K562 (cell line): ENCODE results near the gene PHPT1. TPM values are rescaled to one million over a fixed set of nuclear protein-coding genes. Genes with fewer than 3 reads are reported as not detected.
"Not testable (repeated sequence)": the region's sequence is repeated elsewhere in the genome, so short reads cannot be mapped to it uniquely, and the experiment has no call there.

Source experiments
- ATAC-seq: fragments of 200-7000 bp; cut with Tn5 transposase; 3 replicates; pipeline ENCODE4 v1.9.1; 2020; ENCODE audit warnings: moderate library complexity
- BruUV-seq: library from RNA; stranded (reverse); fragments of 400-500 nt; replicated peaks from 2 replicates; lab custom pipeline; 2021; lab: Mats Ljungman, UMichigan
- CTCF ChIA-PET: fragments of 300-600 bp; formaldehyde crosslinking; extraction: SDS; loops from one replicate; lab custom pipeline; 2021; ENCODE audit warnings: low intra/inter-chr PET ratio; lab: Yijun Ruan, JAX
- POLR2A ChIA-PET: fragments of 300-600, 350-650 bp; sonication (Branson Sonifier 250); formaldehyde crosslinking; extraction: SDS; loops from one replicate; lab custom pipeline; 2021; ENCODE audit warnings: antibody characterized with exemption, inconsistent platforms; lab: Yijun Ruan, JAX
- DNase-seq, 4 experiments: peaks; one replicate each; pipeline versions ENCODE4 v3.0.0 to v3.0.0-alpha.2; 2011 to 2018; ENCODE audit warnings: low spot score in 3 of 4, mixed read lengths in 3 of 4; ENCODE audit errors: extremely low read depth in 1 of 4
- FAIRE-seq: peaks from 2 replicates; lab custom pipeline; 2011; peaks lifted over from hg19 to GRCh38; lab: Jason Lieb, UNC
- H2AFZ ChIP-seq: 2 replicates; pipeline ENCODE4 v1.6.0; 2011; ENCODE audit warnings: low read depth, low read length, control low read depth, inconsistent platforms
- H3K27ac ChIP-seq: fragments of 200-600 bp; 3 replicates; pipeline ENCODE4 v1.8.0; 2011; ENCODE audit warnings: low read depth, mild to moderate bottlenecking, control low read depth, inconsistent platforms, low read length, moderate library complexity, mixed read lengths; ENCODE audit errors: extremely low read depth
- H3K27me3 ChIP-seq, 2 experiments: fragments of 300-600 bp in 1 of 2; 2 replicates in 1 of 2; 3 replicates in 1 of 2; pipeline versions ENCODE4 v1.6.0 to v1.8.0; 2011; ENCODE audit warnings: inconsistent platforms in 2 of 2, low read length in 2 of 2, mild to moderate bottlenecking in 1 of 2, mixed read lengths in 1 of 2, moderate library complexity in 1 of 2; ENCODE audit not compliant: control insufficient read depth in 2 of 2, insufficient read depth in 2 of 2
- H3K36me3 ChIP-seq: fragments of 300-600 bp; 3 replicates; pipeline ENCODE4 v1.8.0; 2011; ENCODE audit warnings: mild to moderate bottlenecking, low read length, inconsistent platforms; ENCODE audit not compliant: control insufficient read depth, insufficient read depth
- H3K4me1 ChIP-seq, 2 experiments: fragments of 200-600 bp in 1 of 2; replicated peaks in 1 of 2; 2 replicates in 1 of 2; 3 replicates in 1 of 2; pipeline versions ENCODE4 v1.5.1 to v1.8.0; 2011; ENCODE audit warnings: inconsistent platforms in 2 of 2, low read length in 2 of 2, mild to moderate bottlenecking in 1 of 2, mixed read lengths in 1 of 2, moderate library complexity in 1 of 2; ENCODE audit not compliant: control insufficient read depth in 2 of 2, insufficient read depth in 2 of 2
- H3K4me2 ChIP-seq: 2 replicates; pipeline ENCODE4 v1.6.1; 2011; ENCODE audit warnings: low read length, control low read depth, inconsistent platforms, mixed read lengths; ENCODE audit not compliant: insufficient read depth
- H3K4me3 ChIP-seq: fragments of 200-600 bp; sonication (generic), shearing (Covaris generic); 2 replicates; pipeline ENCODE4 v1.5.1; 2016; ENCODE audit warnings: control low read depth, inconsistent platforms
- H3K79me2 ChIP-seq: fragments of 200-600 bp; 3 replicates; pipeline ENCODE4 v1.8.0; 2011; ENCODE audit warnings: low read length, inconsistent platforms; ENCODE audit not compliant: control insufficient read depth, insufficient read depth
- H3K9ac ChIP-seq, 2 experiments: 2 replicates each; pipeline versions ENCODE4 v1.6.0 to v1.6.1; 2011; ENCODE audit warnings: low read depth in 2 of 2, low read length in 2 of 2, control low read depth in 1 of 2, inconsistent platforms in 1 of 2, mild to moderate bottlenecking in 1 of 2, mixed read lengths in 1 of 2; ENCODE audit not compliant: insufficient read depth in 1 of 2
- H3K9me1 ChIP-seq: one replicate; pipeline ENCODE4 v1.6.0; 2011; ENCODE audit warnings: inconsistent platforms, mild to moderate bottlenecking, low read length, moderate library complexity; ENCODE audit not compliant: control insufficient read depth, insufficient read depth
- H3K9me3 ChIP-seq: replicated peaks from 2 replicates; pipeline ENCODE4 v1.5.1; 2011; ENCODE audit warnings: low read depth, low read length, inconsistent platforms; ENCODE audit not compliant: control insufficient read depth, insufficient read depth
- H4K20me1 ChIP-seq: replicated peaks from 2 replicates; pipeline ENCODE4 v1.6.1; 2011; ENCODE audit warnings: low read length, inconsistent platforms, mixed read lengths; ENCODE audit not compliant: control insufficient read depth, insufficient read depth
- BCL6 ChIP-seq: fragments of 250-450 bp; sonication (Bioruptor Pico); IDR thresholded peaks from 2 replicates; pipeline ENCODE4 v1.4.0; 2020
- FOXK2 ChIP-seq, 2 experiments: fragments of 450-650 bp; IDR thresholded peaks in 1 of 2; conservative IDR thresholded peaks in 1 of 2; 2 replicates each; pipeline ENCODE4 v1.6.1; 2016; ENCODE audit warnings: low read depth in 2 of 2, mild to moderate bottlenecking in 1 of 2
- HMG20A ChIP-seq: fragments of 450-650 bp; formaldehyde crosslinking; conservative IDR thresholded peaks from 2 replicates; pipeline ENCODE4 v1.4.0; 2020; ENCODE audit warnings: mild to moderate bottlenecking, mixed read lengths
- MAZ ChIP-seq, 2 experiments: fragments of 450-650 bp in 1 of 2; sonication (generic) in 1 of 2; formaldehyde crosslinking; IDR thresholded peaks in 1 of 2; conservative IDR thresholded peaks in 1 of 2; 2 replicates each; pipeline versions ENCODE4 v1.4.0 to v1.5.0; 2020; ENCODE audit warnings: mild to moderate bottlenecking in 1 of 2, missing genetic modification reagents in 1 of 2
- MIER1 ChIP-seq: fragments of 450-650 bp; IDR thresholded peaks from 2 replicates; pipeline ENCODE4 v1.6.1; 2016; ENCODE audit warnings: antibody characterized with exemption, mild to moderate bottlenecking, low read depth
- RAD21 ChIP-seq, 2 experiments: fragments of 250-450 bp in 1 of 2; fragments of 450-650 bp in 1 of 2; sonication (Bioruptor Pico) in 1 of 2; formaldehyde crosslinking in 1 of 2; IDR thresholded peaks in 1 of 2; conservative IDR thresholded peaks in 1 of 2; 2 replicates each; pipeline versions ENCODE4 v1.4.0 to v1.8.0; 2020 to 2022; ENCODE audit warnings: mild to moderate bottlenecking in 2 of 2, moderate library complexity in 1 of 2
- RHOXF2B ChIP-seq: fragments of 250-450 bp; sonication (Bioruptor Pico); conservative IDR thresholded peaks from 2 replicates; pipeline ENCODE4 v1.5.1; 2021
- XRCC5 ChIP-seq: fragments of 200-400 bp; formaldehyde crosslinking; IDR thresholded peaks from 2 replicates; pipeline ENCODE4 v1.6.1; 2017; ENCODE audit warnings: low read depth, mild to moderate bottlenecking, low read length
- ZNF274 ChIP-seq: IDR thresholded peaks from 2 replicates; pipeline ENCODE4 v1.6.1; 2011; ENCODE audit warnings: low read depth, mild to moderate bottlenecking, low read length, moderate library complexity, borderline replicate concordance
- WGBS: fragments of 100-300 bp; shearing (Covaris generic); methylation state at CpG from one replicate; pipeline ENCODE4 v1.1.6; 2016; ENCODE audit warnings: low coverage, mixed read lengths; ENCODE audit not compliant: insufficient coverage; ENCODE audit errors: missing lambda C conversion rate; 5-methylcytosine and 5-hydroxymethylcytosine counted together
- in situ Hi-C: fragments of 300-500 bp; cut with MboI; formaldehyde crosslinking; loops from 4 replicates; pipeline ENCODE4 v1.15.0; 2018; ENCODE audit warnings: inconsistent platforms, mixed read lengths
- intact Hi-C: fragments of 100-400 bp; cut with micrococcal nuclease; formaldehyde crosslinking; loops from 2 replicates; pipeline ENCODE4 v1.14.2; 2022
- polyA plus RNA-seq, 8 experiments: library from polyadenylated mRNA; depleted of rRNA in 4 of 8; stranded (reverse) in 5 of 8; unstranded in 3 of 8; fragments of >200 nt; fragmentation: Nextera tagmentation in 2 of 8; fragmentation: Illumina TruSeq in 1 of 8; extraction: Ambion mirVana in 2 of 8; extraction: Trizol in 1 of 8; gene quantifications; 2 replicates each; pipeline versions ENCODE4 v1.2.1 to v1.2.3, GENCODE V29; 2011 to 2014; ENCODE audit warnings: inconsistent platforms in 1 of 8, missing spikeins in 1 of 8
- total RNA-seq, 7 experiments: library from RNA; depleted of rRNA in 6 of 7; stranded (reverse); fragments of >200 nt in 6 of 7; fragmentation: Illumina TruSeq in 2 of 7; extraction: Trizol in 2 of 7; gene quantifications; 2 replicates each; pipeline versions ENCODE4 v1.2.1 to v1.2.3, GENCODE V29; 2011 to 2021; ENCODE audit warnings: low replicate concordance in 1 of 7

Gene PHPT1
- total and polyA plus RNA-seq, 9 of the 15 experiments (the other 6 are each of a cell fraction or from before 2014, with no cell fraction given), result 20.9 to 166 (median 129) TPM

- no TSS peak for BruUV-seq
- TF ChIP-seq HMG20A (CRISPR knock-in tag) (no peak), XRCC5 (no peak), RAD21 (CRISPR knock-in tag; conservative IDR thresholded peaks at IDR 0.05 in 1 of 2, IDR thresholded peaks at IDR 0.05 in 1 of 2) (no peak), RHOXF2B (CRISPR knock-in tag) (no peak), MIER1 (no peak), ZNF274 (no peak), BCL6 (no peak), MAZ (CRISPR knock-in tag; conservative IDR thresholded peaks at IDR 0.05 in 1 of 2, IDR thresholded peaks at IDR 0.05 in 1 of 2) (no peak), FOXK2 (conservative IDR thresholded peaks at IDR 0.05 in 1 of 2, IDR thresholded peaks at IDR 0.05 in 1 of 2; ENCODE audit: low read depth in 2 of 2) (no peak)
- TF ChIP-seq, all 486 proteins: peak for 0
- Histone ChIP-seq H3K27me3 (no peaks in the 10 kb centered on the region), H3K4me2 (no peak overlapping the region), H3K9me1 (peaks cover 4% of the 10 kb centered on the region), H3K9me3 (no peaks in the 10 kb centered on the region; the same call in 1 of the 2 replicates), H3K4me3 (no peak overlapping the region), H3K9ac (0 out of 4 replicates have a peak overlapping the region, but pooled peaks of 1 of the 2 experiments have one; percentile 5), H2AFZ (no peak overlapping the region), H3K36me3 (peaks cover 13% of the 10 kb centered on the region; the same call in 2 of the 3 replicates), H3K79me2 (peaks cover 41% of the 10 kb centered on the region), H3K27ac (no peak overlapping the region), H4K20me1 (0 out of 2 replicates have a peak, but pooled peaks cover 6% of the 10 kb centered on the region), H3K4me1 (peaks cover 5 to 21% of the 10 kb centered on the region in 2 experiments; a peak in 3 of 5 replicates)
- no peak for DNase-seq
- ChIA-PET CTCF (no interaction called here), POLR2A (interaction anchor here (0.6 to 1.6 kb wide), 3 partner anchors 12 to 22 kb away, joined by 3 to 4 read pairs (median 3); no protein-coding TSS in a partner anchor)
- WGBS, result 83% methylated on average over 10 of the region's 11 CpGs
- intact Hi-C loops (no loop called here), in situ Hi-C loops (no loop called here)
- ATAC-seq, result no peak
- FAIRE-seq, result no peak
Measured at GRCh38 chr9:136868644-136869043, 19.4 kb downstream of the PHPT1 start.

DNA sequence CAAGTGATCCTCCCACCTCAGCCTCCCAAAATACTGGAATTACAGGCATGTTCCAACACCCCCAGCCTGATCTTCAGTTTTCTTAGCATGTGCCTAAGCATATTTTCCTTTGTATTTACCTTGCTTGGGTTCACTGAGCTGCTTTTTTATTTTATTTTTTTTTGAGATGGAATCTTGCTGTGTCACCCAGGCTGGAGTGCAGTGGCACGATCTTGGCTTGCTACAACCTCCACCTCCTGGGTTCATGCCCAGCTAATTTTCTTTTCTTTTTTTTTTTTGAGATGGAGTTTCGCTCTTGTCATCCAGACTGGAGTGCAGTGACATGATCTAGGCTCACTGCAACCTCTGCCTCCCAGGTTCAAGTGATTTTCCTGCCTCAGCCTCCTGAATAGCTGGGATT lies 20.4 kb downstream of the PHPT1 start:
- POLR2A ChIA-PET, result interaction anchor here (0.6 to 1.6 kb wide), 5 partner anchors 15 to 392 kb away, joined by 3 to 8 read pairs (median 4); partner anchors contain the start of gene PAXX
- CTCF ChIA-PET, FAIRE-seq, H3K4me2 ChIP-seq, H4K20me1 ChIP-seq, intact Hi-C loops, H3K9ac ChIP-seq, in situ Hi-C loops, DNase-seq, H3K4me3 ChIP-seq, H3K27ac ChIP-seq, H3K9me1 ChIP-seq, BruUV-seq, H3K9me3 ChIP-seq, H3K36me3 ChIP-seq, ATAC-seq, H3K27me3 ChIP-seq, H2AFZ ChIP-seq: not testable (repeated sequence)
- peaks cover 33% of the 10 kb centered on the region for H3K79me2 ChIP-seq
- 44% methylated on average over 1 of the region's 2 CpGs for WGBS
- peaks cover 5 to 21% of the 10 kb centered on the region in 2 experiments; a peak in 3 of 5 replicates for H3K4me1 ChIP-seq
